ENCODE data around the gene AFF3.
A peak's percentile ranks its signal among the peaks of the same experiment; 100 is the strongest.

AFF3 gene

DNA sequence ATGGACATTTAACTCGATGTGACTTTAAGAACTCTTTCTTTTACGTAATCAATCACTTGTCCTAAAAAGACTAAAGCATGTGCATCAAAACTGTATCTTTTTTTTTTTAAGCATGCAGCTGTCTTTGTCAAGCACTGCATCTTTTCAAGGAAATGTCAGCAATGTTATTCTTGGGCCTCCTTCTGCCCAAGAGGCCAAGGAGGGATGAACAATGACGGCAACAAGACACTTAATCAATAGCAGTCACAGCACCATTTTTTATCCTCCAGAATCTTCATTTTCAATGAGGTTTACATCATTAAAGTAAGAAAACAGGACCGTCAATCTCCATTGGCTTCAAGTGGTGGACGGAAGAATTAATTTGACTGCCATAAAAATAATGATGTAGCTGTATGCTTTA is 253.8 kb downstream of the AFF3 start:
- no peak for DNase-seq (ENCODE audit: extremely low read depth, low read depth)
- TF ChIP-seq, protein P1, sequence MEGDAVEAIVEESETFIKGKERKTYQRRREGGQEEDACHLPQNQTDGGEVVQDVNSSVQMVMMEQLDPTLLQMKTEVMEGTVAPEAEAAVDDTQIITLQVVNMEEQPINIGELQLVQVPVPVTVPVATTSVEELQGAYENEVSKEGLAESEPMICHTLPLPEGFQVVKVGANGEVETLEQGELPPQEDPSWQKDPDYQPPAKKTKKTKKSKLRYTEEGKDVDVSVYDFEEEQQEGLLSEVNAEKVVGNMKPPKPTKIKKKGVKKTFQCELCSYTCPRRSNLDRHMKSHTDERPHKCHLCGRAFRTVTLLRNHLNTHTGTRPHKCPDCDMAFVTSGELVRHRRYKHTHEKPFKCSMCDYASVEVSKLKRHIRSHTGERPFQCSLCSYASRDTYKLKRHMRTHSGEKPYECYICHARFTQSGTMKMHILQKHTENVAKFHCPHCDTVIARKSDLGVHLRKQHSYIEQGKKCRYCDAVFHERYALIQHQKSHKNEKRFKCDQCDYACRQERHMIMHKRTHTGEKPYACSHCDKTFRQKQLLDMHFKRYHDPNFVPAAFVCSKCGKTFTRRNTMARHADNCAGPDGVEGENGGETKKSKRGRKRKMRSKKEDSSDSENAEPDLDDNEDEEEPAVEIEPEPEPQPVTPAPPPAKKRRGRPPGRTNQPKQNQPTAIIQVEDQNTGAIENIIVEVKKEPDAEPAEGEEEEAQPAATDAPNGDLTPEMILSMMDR (IDR thresholded peaks at IDR 0.05; ENCODE audit: low read depth, low read length) = no peak

DNA sequence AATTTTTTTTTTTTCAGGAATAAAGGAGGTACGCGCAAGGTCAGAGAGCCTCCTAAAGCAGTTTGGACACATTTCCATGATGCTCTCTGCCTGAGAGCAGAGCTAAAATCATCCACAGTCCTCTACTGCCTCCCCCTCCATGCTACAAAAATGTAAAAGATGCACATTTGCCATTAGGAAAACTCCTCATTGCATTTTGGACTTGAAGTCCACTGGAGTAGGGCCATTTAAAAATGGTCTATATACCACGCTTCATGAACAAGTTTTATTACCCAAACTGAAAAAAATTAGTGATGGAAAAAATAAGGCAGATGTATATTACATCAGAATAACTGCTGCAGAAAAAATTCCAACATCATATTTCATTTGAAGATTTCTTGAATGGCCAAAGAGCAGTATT is 256.0 kb downstream of the AFF3 start:
- TF ChIP-seq, protein P1 (IDR thresholded peaks at IDR 0.05; ENCODE audit: low read depth, low read length) = no peak
- DNase-seq (ENCODE audit: extremely low read depth, low read depth) = no peak

DNA sequence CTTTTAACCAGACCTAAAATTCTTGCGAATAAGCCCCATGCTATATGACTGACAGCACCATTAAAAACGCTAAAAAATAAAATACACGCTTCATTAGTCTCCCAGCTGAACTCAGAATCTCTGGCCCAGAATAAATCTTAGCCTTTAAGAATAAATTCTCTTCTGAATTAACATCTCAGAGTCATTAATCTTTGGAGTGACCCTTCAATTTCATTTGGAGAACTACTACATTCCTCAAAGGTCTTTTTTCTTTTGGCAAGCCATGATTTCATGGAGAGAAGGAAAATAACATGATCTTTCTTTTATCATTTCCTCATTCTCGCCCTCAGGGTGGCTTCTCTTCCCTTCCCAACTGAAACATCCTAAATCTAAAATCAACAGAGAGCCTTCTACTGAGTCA is 259.0 kb downstream of the AFF3 start:
- DNase-seq (ENCODE audit: extremely low read depth, low read depth) = no peak
- TF ChIP-seq, protein P1 (IDR thresholded peaks at IDR 0.05; ENCODE audit: low read depth, low read length) = no peak

DNA sequence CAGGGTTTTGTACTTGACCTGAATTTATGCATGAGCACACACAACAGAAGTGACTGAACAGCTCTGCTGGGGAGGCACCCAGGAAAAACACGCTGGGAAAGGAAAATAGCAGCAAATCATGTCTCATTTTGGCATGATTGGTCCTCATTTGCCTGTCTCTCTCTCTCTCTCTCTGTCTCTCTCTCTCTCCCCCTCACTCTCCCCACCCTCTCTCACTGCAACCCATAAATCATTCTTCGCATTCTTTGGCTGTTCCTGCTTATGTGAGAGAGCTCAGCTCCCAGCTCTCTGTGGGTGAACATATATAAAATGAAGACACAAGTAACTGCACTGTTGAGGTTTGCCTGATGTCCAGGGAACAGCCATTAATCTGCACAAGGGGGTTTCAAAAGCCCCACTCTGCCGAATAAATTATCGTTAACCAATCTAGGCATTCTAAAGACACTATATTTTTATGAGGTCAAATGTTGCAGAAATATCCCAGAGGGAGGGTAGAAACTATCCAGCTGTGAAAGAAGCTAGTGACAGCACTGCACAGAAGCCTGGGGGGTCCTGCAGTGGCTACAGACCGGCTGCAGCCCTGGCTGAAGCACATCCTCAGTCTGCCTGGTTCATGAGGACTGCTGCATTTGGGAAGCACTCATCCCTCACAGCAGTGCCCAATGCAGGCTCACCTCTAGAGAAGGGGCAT is 260.3 kb downstream of the AFF3 start:
- TF ChIP-seq, protein P1 (IDR thresholded peaks at IDR 0.05; ENCODE audit: low read depth, low read length) = no peak
- DNase-seq (ENCODE audit: extremely low read depth, low read depth) = peak; percentile 18

DNA sequence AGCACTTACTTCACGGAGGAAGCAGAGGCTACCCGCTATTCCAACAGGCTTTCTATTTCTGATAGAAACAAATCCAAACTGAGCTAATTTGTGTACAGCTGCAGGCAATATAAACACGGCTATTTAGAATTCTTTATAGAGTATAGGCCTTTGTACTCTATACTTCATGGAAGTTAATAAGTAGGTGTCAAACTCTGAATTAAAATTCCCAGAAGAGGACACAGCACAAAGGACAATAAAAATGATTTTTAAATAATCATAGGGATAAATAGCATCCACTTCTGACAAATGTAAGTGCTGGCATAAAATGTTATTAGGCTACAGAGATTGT is 261.5 kb downstream of the AFF3 start:
- DNase-seq (ENCODE audit: extremely low read depth, low read depth) = no peak
- TF ChIP-seq, protein P1 (IDR thresholded peaks at IDR 0.05; ENCODE audit: low read depth, low read length) = no peak

DNA sequence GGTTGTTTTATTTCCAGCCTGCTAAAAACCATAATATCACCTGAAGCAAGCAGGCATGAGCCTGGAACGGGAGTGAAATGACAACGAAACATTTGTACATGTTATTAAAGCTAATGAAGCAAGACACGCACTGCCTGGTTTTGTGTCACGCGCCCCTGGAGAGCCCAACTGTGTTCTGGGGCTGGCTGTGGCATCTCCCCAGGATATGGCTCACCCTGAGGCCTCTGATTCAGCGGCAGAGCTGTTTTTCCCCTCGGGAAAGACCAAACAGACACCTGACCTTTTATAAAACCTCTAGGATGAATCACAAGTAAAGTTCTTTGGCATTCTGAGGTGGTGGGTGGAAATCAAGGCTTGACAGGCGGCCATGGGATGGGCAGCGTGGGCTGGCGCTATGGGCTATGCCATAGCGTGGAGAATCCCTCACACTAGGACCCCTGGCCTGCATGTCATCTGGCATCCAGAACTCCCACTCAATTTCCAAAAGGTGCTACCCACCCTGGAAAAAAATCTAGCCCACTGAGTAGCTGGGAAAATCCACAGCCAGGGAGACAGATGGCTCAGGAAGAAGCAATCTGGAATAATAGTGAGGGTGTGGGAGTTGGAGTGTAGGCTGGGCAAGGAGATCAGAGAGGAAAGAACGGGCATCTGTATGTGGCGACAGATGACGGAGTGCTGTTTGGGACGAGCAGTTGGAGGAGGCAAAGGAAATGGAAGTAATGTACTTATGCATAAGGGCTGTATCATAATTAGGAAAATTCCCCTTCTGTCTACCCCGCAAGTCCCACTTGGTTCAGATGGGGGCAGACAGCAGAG is 262.0 kb downstream of the AFF3 start:
- no peak for DNase-seq (ENCODE audit: extremely low read depth, low read depth)
- TF ChIP-seq, protein P1 (IDR thresholded peaks at IDR 0.05; ENCODE audit: low read depth, low read length) = no peak

DNA sequence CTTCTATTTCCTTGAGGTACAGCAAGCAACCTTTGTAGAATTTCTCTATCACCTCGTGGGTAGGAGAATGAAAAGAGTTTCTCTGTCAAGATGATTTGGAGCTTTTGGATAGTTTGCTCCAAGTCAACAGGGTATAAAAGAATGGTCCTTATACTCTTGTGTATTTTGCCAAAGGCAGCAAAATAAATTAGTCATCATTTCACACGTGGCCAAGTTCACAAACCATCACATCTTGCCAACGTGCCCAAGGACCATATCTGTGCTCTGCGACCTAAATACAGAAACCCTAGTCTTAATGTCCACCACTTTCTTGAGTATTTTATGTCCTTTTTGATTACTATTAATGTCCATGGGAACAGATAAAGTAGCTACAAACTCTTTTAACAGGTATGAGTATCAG is 262.9 kb downstream of the AFF3 start:
- no peak for DNase-seq (ENCODE audit: extremely low read depth, low read depth)
- TF ChIP-seq, protein P1 (IDR thresholded peaks at IDR 0.05; ENCODE audit: low read depth, low read length) = no peak

All from AG09319 (cell line).